GM12872 (cell line): ENCODE results near the gene NTN5.

Source experiments
- TF ChIP-seq, protein P1 (sequence below): IDR thresholded peaks from 3 replicates; pipeline ENCODE4 v1.5.1; 2011; ENCODE audit warnings: low read depth, mild to moderate bottlenecking, low read length, moderate library complexity; ENCODE audit not compliant: insufficient read depth

Gene NTN5, protein sequence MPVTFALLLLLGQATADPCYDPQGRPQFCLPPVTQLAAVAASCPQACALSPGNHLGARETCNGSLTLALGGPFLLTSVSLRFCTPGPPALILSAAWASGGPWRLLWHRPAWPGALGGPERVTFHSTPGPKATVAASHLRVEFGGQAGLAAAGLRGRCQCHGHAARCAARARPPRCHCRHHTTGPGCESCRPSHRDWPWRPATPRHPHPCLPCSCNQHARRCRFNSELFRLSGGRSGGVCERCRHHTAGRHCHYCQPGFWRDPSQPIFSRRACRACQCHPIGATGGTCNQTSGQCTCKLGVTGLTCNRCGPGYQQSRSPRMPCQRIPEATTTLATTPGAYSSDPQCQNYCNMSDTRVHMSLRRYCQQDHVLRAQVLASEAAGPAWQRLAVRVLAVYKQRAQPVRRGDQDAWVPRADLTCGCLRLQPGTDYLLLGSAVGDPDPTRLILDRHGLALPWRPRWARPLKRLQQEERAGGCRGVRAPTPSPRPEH

DNA sequence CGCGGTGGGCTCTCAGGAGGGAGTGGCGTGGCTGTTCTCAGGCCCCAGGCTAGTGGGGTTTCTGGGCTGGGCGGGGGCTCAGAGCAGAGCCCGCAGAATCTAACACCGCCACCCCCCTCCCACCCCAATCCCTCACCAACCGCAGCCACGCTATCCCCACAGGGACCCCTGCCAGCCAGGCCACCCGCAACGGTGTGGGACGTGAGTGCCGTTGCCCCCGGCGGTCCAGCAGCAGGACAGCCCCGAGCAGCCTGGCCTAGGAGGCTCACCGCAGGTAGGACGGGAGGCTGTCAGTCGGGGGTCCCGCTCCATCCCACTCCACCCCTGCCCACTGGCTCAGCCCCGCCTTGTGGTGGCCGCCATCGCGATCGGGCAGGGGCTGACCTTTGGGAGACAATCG, at the start of gene NTN5:
TSS of gene NTN5 (minus strand) at position 24 of the 400 bp plus-strand sequence. CDS start 2,031 bp downstream, outside the sequence.
- TF ChIP-seq, protein P1, sequence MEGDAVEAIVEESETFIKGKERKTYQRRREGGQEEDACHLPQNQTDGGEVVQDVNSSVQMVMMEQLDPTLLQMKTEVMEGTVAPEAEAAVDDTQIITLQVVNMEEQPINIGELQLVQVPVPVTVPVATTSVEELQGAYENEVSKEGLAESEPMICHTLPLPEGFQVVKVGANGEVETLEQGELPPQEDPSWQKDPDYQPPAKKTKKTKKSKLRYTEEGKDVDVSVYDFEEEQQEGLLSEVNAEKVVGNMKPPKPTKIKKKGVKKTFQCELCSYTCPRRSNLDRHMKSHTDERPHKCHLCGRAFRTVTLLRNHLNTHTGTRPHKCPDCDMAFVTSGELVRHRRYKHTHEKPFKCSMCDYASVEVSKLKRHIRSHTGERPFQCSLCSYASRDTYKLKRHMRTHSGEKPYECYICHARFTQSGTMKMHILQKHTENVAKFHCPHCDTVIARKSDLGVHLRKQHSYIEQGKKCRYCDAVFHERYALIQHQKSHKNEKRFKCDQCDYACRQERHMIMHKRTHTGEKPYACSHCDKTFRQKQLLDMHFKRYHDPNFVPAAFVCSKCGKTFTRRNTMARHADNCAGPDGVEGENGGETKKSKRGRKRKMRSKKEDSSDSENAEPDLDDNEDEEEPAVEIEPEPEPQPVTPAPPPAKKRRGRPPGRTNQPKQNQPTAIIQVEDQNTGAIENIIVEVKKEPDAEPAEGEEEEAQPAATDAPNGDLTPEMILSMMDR = no peak

DNA sequence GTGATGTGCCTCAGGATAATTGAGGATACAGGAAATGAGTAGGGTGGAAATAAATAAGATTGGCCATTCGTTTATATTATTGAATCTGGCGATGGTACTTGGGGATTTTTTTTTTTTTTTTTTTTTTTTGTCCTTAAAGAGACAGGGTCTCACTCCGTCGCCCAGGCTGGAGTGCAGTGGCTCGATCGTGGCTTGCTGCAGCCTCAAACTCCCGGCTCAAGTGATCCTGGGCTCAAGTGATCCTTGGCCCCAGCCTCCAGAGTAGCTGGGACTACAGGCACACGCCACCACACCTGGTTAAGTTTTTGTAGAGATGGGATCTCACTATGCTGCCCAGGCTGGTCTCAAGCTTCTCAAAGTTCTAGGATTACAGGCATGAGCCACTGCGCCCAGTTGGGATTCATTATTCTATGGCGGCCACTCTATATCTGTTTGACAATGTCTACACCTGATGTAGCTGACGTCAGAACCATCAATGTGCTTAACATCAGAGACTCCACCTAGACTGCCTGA, 49.4 kb upstream of the NTN5 start:
- TF ChIP-seq, protein P1 = no peak

- TF ChIP-seq, protein P1 = no peak
These were observed 47.9 kb upstream of the NTN5 start for GRCh38 chr19:48720613-48721296.

GRCh38 chr19:48720251-48720612, 47.4 kb upstream of the NTN5 start:
- TF ChIP-seq, protein P1 = no peak

DNA sequence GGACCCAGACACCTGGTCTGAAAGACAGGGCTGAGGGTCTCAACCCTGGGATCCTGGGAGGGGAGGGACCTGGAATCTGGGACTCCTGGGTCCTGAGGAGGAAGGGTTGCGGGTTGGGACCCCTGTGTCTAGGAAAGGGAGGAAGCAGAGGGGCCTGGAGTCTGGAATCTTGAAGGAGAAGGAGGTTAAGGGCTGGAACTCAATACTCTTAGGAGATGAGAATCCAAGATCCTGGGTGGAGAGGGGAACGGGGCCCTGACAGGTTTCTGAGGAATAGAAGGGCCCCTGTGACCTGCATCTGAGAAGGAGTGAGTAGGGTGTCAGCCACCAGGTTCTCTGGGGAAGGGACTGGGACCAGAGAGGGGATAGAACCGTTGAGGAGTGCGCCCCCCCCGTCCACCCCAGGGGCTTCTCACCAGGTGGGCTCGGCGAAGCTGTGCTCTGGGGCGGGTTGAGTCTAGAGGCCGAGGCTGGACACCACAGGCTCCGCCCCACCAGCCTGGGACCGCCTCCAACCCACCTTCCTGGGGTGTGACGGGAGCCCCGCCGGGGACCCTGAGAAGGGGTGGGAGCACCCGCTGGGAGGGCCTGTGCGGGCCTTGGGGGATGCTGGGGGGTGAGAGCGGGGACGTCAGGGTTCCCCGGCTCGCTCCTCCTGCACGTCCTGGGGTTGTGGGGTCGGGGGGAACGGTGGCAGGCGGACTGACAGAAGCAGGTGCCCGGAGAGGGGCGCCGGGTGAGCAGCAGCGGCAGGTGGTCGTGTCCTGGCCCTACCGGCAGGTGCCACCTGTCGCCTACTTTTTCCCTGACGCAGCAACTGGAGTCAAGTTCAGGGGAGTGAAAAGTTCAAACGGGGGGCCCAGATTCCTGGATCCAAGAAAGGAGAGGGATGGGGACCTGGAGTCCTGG, 46.7 kb upstream of the NTN5 start, which contains the start of gene MAMSTR:
TSS of gene MAMSTR (minus strand) at position 463 of the 909 bp plus-strand sequence. CDS start 694 bp downstream, outside the sequence.
- TF ChIP-seq, protein P1 = no peak

DNA sequence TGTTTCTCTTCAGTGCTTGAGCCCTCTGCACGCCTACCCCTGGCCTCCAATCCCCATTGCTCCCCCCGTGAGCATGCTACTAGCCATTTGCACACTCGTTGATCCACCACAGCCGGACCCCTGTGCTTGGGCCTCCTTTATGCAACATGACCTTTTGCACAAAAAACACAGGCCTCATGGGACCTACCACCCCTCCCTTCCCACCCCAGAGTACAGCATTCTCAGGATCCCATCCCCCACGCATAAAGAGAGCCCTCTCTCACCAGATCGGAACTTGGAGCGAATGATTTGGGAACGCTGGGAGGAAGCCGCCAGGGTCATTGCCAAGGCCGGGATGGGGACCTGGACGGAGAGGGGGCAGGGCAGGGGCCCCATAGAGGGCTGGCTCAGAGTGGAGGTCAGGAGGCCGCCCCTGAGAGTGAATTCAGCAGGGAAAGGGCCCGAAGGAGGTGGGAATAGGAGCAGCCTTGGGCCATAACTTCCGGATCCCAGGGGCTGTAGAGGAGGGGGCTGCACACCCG, 46.0 kb upstream of the NTN5 start:
- TF ChIP-seq, protein P1 = no peak
